Sigmoid colon (tissue), 4 donors: Measurements from ENCODE around the gene RNF207.

Experiments
- POLR2A ChIP-seq, 2 donors: fragments of 450-650 bp; IDR thresholded peaks; one replicate each; pipeline ENCODE4 v1.6.1; 2016; ENCODE audit warnings: antibody characterized with exemption in 2 of 2, mild to moderate bottlenecking in 2 of 2, moderate library complexity in 2 of 2
- POLR2AphosphoS5 ChIP-seq, 4 donors: sonication (generic); formaldehyde crosslinking; IDR thresholded peaks; one replicate each; pipeline ENCODE4 v1.6.1; 2017; ENCODE audit warnings: antibody characterized with exemption in 4 of 4
- TF ChIP-seq, protein P1 (sequence below), 4 experiments: fragments of 450-650 bp in 3 of 4; fragments of 200-600 bp in 1 of 4; IDR thresholded peaks; one replicate each; pipeline ENCODE4 v1.5.1; 2016 to 2019; ENCODE audit warnings: antibody characterized with exemption in 4 of 4, mild to moderate bottlenecking in 3 of 4, moderate library complexity in 2 of 4

DNA sequence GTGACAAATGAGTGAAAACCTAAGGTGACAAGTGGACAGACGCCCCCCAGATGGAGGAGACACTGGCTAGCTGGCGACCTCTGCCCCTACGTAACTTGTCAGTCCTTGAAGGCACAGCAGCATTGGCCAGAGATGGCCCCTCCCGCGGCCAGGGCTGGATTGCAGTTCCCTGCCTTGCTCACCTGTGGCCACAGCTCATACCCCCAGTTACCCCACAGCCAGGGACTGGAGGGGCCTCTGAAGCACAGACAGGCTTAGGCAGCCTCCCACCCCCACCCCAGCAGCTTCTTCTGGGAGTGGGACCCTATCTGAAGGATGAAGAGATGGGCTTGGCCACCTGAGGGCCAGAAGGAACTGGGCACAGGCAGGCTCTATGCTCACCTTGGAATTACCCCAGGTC is 41.7 kb downstream of the RNF207 start:
- TF ChIP-seq, protein P1, sequence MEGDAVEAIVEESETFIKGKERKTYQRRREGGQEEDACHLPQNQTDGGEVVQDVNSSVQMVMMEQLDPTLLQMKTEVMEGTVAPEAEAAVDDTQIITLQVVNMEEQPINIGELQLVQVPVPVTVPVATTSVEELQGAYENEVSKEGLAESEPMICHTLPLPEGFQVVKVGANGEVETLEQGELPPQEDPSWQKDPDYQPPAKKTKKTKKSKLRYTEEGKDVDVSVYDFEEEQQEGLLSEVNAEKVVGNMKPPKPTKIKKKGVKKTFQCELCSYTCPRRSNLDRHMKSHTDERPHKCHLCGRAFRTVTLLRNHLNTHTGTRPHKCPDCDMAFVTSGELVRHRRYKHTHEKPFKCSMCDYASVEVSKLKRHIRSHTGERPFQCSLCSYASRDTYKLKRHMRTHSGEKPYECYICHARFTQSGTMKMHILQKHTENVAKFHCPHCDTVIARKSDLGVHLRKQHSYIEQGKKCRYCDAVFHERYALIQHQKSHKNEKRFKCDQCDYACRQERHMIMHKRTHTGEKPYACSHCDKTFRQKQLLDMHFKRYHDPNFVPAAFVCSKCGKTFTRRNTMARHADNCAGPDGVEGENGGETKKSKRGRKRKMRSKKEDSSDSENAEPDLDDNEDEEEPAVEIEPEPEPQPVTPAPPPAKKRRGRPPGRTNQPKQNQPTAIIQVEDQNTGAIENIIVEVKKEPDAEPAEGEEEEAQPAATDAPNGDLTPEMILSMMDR (IDR thresholded peaks at IDR 0.05) = no peak
- TF ChIP-seq POLR2A (IDR thresholded peaks at IDR 0.05) (no peak), POLR2AphosphoS5 (IDR thresholded peaks at IDR 0.05) (no peak)
